HepG2 (cell line): ENCODE measurements around the gene CLDN16. TPM values are rescaled to one million over a fixed set of nuclear protein-coding genes. Genes with fewer than 3 reads are reported as not detected.

Experiments used
- NCOR1 ChIP-seq: fragments of 200-600 bp; sonication (generic); IDR thresholded peaks from 2 replicates; pipeline ENCODE4 v1.7.0; 2017; ENCODE audit warnings: antibody characterized with exemption, low read length, borderline replicate concordance
- ZNF646 ChIP-seq: sonication (generic); formaldehyde crosslinking; IDR thresholded peaks from 2 replicates; pipeline ENCODE4 v1.9.0; 2021; ENCODE audit warnings: mild to moderate bottlenecking, missing genetic modification reagents
- polyA plus RNA-seq, 8 experiments: library from polyadenylated mRNA; depleted of rRNA in 3 of 8; stranded (reverse) in 7 of 8; unstranded in 1 of 8; fragments of >200 nt; fragmentation: Illumina TruSeq in 4 of 8; extraction: Trizol in 4 of 8; gene quantifications; 2 replicates each; pipeline versions ENCODE4 v1.2.1 to v1.2.3, GENCODE V29; 2011 to 2016; ENCODE audit warnings: low read depth in 4 of 8, missing spikeins in 1 of 8, mixed read lengths in 1 of 8; ENCODE audit not compliant: insufficient read depth in 1 of 8
- total RNA-seq, 5 experiments: library from RNA; depleted of rRNA; stranded (reverse); fragments of >200 nt; fragmentation: Illumina TruSeq; extraction: Trizol; gene quantifications; 2 replicates each; pipeline ENCODE4 v1.2.3, GENCODE V29; 2016; ENCODE audit warnings: low read depth in 1 of 5
- TF ChIP-seq, protein P1 (sequence below): sonication (generic); formaldehyde crosslinking; IDR thresholded peaks from 2 replicates; pipeline ENCODE4 v1.4.0; 2020; ENCODE audit warnings: mild to moderate bottlenecking, missing genetic modification reagents

The CLDN16 gene
- total and polyA plus RNA-seq, 2 of the 13 experiments (the other 11 are each of a cell fraction or from before 2014, with no cell fraction given): 0.13 to 0.24 TPM

GRCh38 chr3:190340071-190340470 is 47.9 kb upstream of the CLDN16 start (continued):
- TF ChIP-seq, protein P1, sequence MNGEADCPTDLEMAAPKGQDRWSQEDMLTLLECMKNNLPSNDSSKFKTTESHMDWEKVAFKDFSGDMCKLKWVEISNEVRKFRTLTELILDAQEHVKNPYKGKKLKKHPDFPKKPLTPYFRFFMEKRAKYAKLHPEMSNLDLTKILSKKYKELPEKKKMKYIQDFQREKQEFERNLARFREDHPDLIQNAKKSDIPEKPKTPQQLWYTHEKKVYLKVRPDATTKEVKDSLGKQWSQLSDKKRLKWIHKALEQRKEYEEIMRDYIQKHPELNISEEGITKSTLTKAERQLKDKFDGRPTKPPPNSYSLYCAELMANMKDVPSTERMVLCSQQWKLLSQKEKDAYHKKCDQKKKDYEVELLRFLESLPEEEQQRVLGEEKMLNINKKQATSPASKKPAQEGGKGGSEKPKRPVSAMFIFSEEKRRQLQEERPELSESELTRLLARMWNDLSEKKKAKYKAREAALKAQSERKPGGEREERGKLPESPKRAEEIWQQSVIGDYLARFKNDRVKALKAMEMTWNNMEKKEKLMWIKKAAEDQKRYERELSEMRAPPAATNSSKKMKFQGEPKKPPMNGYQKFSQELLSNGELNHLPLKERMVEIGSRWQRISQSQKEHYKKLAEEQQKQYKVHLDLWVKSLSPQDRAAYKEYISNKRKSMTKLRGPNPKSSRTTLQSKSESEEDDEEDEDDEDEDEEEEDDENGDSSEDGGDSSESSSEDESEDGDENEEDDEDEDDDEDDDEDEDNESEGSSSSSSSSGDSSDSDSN: no peak
- TF ChIP-seq ZNF646 (no peak), NCOR1 (no peak)
- TF ChIP-seq, all 625 proteins: peak for 0
